NCI-H2081 treated with DMSO at 0.1 percent for 48 hours (cell line): ENCODE results near the gene ZNF511.

Source experiments
- DNase-seq: peaks from one replicate; lab custom pipeline; 2025; lab: John Stamatoyannopoulos, UW

The ZNF511 gene

DNA sequence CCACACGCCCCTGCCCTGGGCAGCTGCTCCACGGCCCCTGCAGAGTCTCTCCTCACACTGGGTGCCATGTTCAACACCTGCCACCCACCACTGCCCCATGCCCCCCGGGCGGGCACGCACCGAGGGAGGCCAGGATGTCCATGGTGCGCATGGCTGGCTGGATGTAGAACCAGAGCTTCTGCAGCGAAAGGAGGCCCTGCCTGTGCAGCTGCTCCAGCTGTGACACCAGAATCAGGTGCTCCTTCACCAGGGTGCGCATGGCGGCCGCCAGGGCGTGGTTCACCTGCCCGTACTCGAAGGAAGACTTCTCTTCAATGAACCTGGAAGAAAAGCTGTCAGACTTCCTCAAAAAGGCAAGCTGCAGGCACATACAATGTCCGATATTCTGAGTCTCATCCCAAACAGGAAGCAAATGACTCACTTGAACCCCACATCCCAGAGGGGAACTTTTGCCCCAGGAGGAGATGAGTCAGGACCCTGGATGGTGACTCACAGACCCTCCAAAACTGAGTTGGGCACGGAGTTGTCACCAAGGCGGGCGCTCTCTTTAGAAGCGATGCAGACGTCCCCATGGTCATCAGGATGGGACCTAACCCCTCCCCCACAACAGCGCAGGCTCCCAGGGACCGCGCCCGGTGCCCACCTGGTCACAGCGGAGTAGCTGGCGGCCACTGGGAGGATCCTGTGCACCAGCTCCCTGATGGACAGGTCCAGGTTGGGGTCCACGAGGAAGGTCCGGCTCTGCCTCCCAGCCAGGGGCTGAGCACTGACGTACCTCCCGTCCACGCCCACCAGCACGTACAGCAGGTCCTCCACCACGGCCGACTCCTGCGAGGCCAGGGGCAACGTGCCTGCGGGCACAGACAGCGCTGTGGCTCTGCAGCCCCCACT lies 15.6 kb upstream of the ZNF511 start:
- DNase-seq: no peak

DNA sequence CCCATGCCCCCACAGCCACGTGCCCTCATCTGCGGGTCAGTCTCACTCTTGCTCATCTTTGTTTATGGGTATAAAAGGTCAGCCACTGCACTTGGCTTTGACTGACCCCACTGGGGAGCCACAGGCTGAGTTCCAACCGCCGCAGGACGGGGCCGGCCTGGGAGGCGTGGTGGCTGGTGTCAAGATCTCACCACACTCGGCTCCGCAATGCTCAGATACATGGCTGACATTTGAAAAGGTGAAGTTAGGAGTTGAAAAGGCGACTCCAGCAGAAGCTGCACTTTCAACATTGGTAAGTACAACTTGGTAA lies 14.9 kb upstream of the ZNF511 start:
- DNase-seq: no peak

DNA sequence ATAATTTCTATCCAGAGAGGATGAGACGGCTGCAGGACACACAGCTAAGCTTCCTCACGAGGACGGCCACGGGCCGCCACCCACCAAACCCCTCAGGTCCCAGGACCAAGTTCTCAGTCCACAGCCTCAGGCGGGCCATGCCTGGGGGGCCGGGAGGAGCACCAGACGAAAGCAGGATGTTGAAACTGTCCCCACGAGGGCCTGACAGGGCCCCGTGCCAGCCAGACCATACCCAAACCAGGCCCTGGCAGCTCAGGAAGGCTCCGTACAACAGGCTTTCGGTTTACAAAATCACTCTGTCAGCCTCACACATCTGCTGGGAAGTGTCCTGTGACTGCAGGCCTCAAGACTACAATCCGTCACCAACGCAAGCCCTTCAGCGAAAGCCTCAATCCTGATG lies 14.5 kb upstream of the ZNF511 start:
- no peak for DNase-seq

DNA sequence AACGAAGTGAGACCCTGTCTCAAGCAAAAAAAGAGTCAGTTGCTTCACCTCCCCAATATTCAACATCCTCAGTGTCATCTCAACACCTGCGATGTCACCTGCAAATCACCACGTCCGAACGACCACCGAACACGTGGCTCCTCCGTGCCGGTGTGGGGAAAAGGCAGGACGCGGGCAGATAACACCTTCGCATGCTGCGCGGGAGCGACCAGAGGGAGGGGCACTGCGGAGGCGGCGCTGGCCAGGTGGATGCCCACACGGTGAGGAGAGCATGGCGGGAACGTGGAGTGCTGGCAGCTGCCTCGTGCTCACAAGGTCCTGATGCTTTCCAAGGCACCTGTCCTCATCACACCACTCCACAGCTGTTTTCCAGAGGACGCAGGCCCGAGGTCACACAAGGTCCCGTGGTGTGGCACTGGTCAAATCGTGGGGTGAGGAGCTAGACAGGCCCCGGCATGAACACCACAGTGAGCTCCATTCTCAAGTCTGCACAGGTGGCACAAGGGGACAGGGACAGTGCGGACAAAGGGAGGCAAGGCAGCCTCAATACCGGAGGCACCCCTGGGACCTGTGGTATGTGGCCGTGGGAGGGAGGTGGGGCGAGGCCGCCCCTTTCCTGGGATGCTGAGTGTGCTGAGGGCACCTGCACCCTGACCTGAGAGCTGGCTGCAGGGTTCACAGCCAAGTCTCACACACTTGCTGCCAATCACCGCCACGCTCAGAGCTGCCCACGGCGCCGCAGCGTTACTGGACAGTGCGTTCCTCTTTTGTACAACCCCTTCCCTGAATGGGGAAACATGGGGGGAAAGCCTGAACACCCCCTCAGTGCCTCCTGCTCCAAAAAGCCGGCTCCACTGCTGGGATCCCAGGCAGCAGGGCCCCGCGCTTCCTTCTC lies 13.0 kb upstream of the ZNF511 start:
- no peak for DNase-seq

DNA sequence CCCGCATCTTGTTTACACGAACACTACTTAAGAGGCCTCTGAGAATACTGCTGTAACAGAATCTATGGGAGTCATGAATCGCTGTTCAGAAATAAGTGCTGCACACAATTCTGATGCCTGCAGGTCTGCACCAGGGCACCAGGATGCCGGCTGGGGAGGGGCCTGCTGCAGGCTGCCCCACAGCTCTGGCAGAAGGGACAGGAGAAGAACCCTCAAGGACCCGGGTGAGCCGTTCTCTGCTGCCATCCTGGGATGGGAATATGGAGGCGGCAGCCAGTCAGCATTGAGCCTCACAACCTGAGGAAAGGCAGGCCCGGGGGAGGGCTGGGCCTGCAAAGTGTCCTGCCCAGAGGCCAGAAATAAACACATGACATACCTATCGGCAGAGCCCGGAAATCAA lies 11.2 kb upstream of the ZNF511 start:
- no peak for DNase-seq

DNA sequence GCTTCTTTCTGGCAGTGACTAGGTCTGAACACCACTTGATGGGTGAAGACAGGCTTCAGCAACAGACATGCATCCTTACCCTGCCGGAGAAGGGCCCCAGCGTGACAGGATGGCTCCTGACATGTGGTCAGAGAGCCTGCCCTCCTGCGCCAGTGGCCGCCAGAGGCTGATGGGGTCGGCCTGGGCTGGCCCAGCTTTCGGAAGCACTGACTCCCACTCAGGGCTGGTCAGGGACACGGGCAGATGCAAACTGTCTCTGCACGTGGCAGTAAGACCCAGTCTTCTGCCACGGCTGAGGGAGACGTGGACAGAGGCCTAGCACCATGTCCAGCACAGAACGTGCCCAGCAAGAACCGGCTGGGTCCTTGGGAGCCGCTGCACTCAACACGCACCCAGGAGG lies 10.2 kb upstream of the ZNF511 start:
- DNase-seq: no peak

DNA sequence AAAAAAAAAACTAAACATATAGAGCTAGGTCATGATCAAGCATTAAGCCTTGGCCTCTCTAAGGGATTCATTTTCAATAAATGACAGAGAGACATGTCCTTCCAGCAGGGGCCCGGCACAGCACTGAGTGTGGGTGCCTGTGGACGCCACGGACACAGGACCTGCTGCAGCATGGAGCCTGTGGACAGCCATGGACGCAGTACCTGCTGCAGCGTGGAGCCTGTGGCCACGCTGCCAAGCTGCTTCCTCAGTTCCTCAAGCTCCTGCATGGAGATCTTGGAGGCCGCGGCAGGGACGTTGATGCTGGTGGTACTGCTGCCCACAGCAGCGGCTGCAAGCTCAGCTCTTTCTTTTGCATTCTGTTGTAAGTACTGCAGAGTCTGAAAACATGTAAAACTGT lies 9.5 kb upstream of the ZNF511 start:
- DNase-seq: no peak

DNA sequence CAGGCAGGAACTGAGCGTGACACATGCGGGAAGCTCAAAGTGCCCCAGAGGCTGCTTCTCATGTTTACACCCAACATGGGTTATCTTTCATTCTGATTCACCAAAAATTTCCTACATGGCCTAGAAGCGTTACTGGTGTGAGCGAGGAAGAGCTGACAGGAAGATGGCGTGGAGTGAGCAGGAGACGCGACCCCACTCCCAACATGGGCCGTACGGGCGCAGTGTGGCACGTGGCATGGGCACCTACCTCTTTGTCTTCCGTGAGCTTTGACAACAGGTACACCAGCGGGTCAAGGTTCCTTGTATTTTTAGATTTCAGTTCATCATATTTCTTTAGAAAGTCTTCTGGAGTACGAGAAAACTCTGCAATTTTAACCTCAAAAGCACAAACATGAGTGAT lies 9.0 kb upstream of the ZNF511 start:
- DNase-seq: no peak

DNA sequence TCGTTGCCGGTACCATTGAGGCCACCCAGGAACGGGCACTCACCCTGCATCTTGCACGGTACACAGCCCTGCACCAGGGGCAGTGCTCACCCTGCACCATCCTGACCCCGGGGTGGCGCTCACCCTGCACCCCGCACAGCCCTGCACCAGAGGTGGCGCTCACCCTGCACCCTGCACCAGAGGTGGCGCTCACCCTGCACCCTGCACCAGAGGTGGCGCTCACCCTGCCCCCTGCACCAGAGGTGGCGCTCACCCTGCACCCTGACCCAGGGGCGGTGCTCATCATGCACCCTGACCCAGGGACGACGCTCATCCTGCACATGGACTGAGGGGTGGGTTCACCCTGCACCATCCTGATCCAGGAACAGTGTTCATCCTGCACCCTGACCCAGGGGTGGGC lies 6.5 kb upstream of the ZNF511 start:
- no peak for DNase-seq

DNA sequence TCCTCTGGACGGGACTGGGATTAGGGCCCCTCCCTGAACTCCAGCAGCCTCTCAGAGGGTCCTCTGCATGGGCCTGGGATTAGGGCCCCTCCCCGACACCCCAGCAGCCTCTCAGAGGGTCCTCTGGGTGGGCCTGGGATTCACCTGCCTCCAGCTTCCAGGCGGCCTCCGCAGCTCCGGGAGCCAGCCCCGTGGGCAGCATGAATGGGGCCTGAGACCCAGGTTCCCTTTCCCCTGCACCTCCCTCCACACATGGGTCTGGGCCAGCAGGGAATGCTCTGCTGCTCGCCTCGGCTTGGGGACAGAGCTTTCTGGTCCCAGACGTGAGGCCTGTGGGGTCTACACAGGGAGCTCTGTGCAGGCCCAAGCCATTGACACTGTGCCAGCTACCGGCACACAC lies 5.5 kb upstream of the ZNF511 start:
- no peak for DNase-seq

DNA sequence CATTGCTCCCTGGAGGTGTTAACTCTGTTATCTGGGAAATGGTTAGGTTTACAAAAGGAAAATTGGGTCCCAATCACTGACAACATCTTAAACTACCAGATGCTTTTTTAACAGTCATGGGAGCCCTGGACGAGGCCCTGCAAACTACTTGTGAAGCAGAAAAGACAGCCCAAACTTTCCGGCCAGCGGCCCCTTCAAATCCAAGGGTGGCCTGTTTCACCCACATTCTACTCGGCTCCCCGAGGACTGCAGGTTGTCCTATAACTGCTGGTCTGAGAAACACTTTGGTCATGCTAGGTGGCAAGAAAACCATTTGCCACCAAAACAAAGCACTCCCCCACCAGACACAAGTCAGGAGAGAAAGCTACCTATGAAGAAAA lies 2.6 kb upstream of the ZNF511 start:
- DNase-seq: no peak

DNA sequence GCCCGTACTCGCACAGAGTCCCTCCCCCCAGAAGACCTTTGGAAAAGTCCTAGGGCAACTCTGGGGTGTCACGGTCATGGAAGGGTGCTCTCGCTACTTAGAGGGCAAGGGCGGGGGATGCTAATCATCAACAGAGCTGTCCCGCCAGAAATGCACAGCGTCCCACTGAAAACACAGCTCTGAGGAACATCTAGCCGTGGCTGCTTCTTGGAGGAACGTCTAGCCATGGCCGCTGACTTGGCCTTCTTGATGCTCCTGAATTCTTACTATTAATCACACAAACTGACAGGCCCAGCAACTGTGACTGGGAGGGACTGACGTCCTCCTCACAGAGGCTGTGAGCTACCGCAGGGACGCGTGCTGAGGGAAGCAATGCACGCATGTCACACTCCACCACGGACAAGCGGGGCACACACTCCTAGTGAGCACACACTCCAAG lies 1.8 kb upstream of the ZNF511 start:
- DNase-seq: no peak

DNA sequence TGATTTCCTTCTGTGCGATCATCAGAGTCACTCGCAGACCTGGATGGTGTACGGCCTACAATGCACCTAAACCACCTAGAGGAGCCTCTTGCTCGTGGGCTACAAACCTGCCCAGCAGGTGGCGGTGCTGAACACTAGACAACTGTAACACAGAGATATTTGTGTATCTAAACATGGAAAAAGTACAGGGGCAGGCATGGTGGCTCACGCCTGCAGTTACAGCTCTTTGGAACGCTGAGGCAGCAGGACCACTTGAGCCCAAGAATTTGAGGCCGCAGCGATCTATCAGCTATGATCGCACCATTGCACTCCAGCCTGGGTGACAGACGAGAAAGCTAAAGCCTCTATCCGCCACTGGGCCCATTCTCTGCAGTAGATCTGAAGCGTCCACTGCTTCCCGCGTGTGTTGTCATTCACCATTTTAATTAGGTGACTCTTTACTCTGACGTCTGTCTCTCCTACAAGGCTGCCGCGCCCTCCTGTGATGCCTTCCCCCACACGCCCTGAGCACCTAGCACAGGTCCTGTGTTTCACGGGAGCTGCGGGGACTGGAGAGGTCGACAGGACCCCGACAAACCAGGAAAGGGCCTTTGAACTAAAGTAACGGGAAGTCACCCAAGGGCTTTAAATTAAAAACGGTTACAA lies 816 bp upstream of the ZNF511 start:
- peak; percentile 2 for DNase-seq

DNA sequence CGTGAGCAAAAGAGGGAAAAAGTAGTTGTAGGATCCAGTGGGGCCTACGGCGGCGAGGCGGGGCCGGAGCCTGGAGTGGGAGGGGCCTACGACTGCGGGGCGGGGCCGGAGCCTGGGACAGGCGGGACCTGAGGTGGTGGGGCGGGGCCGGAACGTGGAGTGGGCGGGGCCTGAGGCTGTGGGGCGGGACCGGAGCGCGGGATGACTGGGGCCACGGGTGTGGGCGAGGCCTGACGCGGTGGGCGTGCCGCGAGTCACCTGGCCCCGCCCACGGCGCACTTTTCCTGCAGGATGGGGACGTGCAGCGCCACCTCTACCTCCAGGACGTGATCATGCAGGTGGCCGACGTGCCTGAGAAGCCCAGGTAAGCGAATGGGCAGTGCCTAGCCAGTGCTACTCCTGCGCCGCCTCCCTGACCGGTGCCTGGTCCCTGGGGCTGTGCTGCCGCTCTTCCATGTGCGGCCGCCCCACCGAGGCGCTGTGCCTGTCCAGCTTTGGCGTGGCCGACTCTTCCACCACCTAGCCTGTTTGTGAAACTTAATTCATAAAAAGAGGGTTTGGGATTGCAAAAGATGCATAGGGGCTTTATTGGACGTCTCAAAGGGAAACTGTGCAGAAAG lies 496 bp downstream of the ZNF511 start:
- peak; percentile 50 for DNase-seq

DNA sequence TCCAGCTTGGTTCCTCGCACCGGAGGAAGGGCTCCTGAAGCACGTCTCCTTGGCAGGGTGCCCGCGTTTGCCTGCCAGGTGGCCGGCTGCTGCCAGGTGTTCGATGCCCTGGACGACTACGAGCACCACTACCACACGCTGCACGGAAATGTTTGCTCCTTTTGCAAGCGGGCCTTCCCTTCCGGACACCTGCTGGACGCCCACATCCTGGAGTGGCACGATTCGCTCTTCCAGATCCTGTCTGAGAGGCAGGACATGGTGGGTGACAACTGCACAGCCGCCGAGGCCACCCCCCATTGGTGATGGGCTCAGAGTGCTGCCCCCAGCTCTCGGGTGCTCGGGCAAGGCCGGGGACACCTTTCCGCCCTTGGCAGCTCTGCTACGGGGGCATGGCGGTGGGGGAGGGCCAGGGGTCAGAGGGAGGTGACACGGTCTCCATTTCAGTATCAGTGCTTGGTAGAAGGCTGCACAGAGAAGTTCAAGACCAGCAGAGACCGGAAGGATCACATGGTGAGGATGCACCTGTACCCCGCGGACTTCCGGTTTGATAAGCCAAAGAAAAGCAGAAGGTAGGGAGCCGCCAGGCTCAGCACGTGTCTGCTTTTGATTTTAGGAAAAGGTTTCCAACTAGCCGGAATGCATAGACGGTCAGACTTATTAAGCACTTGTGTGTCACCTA lies 1.1 kb downstream of the ZNF511 start:
- DNase-seq: peak; percentile 23

DNA sequence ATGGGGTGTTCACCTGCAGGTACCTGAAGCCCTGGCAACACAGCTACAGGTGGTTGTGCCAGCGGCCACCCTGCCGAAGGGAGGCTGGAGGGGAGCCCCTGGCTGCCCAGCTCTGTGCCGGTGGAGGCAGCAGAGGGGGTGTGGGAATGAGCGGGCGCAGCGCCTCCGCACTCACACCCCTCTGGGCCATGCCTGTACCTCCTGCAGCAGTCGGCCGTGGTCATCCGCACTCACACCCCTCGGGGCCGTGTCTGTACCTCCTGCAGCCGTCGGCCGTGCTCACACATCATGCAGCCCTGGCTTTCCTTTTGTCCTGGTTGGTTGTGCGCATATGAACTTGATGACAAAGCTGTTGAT lies 1.7 kb downstream of the ZNF511 start:
- DNase-seq: no peak

DNA sequence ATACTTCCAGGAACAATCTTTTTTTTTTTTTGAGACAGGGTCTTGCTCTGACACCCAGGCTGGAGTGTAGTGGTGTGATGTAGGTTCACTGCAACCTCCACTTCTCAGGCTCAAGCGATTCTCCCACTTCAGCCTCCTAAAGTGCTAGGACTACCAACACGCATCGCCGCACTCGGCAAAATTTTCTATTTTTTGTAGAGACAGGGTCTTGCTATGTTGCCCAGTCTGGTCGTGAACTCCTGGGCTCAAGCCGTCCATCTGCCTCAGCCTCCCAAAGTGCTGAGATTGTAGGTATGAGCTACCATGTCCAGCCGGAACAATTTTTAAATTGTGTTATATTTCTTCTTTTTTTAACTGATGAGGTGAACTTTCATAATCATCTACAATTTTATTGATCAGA lies 2.1 kb downstream of the ZNF511 start:
- DNase-seq: no peak

DNA sequence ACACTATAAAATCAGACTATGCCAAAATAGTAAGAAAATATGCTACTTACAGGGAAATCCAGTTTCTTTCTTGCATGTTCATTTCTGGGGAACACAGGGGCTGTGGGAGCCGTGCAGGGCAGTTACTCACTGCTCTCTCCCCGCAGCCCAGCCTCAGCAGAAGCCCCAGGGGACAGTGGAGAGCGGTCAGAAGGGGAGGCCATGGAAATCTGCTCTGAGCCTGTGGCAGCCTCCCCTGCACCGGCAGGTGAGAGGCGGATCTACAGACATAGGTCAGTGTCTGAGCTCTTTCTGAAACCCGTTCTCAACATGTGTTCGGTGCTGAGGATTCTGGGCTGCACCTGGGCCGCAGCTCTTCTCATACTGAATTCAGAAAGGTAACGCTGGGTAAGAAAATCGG lies 2.9 kb downstream of the ZNF511 start:
- no peak for DNase-seq

DNA sequence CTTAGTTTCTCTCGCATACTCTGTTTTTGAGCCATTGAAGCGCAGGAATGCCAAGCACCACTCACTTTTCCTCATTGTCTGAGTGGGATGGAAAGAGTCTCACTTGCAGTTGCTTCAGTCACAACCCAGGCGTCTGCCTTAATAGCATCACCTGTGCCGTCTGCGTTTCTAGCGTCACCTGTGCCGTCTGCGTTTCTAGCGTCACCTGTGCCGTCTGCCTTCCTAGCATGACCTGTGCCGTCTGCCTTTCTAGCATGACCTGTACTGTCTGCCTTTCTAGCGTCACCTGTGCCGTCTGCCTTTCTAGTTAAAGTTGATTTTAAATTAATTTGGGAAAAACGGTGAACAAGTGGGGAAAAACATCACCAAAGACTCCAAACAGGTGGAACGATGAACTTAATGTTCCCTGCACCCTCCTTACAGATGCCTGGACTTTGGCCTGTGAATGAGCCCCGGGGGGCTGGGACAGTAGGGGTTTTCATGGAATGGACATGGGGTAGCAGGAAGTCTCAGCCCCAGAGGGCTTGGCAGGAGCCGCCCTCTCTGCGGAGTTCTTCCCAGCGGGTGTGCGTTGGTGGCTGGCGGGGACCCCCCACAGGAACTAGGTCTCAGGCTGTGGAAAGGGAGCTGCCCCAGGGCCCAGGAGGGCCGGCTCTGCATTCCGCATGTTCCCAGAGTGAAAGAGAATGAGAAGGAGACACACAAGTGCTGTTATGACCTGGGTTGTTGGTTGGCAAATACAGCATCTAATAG lies 3.5 kb downstream of the ZNF511 start:
- no peak for DNase-seq

DNA sequence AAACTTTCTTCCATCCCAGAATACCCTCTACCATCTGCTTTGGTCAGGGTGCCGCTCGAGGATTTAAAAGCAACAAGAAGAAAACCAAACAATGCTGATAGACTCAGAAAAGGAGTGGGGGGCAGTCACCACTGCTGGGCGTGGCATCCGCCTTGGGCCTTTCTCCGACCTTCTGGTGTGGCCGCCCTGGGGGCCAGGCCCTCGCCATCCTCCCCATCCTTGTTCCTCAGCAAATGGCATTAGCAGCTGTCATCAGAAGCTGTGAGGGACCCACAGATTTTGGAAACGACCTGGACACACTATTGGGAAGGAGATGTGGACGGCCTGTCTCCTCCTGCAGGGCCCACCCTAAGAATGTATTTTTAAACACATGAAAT lies 4.0 kb downstream of the ZNF511 start:
- no peak for DNase-seq

DNA sequence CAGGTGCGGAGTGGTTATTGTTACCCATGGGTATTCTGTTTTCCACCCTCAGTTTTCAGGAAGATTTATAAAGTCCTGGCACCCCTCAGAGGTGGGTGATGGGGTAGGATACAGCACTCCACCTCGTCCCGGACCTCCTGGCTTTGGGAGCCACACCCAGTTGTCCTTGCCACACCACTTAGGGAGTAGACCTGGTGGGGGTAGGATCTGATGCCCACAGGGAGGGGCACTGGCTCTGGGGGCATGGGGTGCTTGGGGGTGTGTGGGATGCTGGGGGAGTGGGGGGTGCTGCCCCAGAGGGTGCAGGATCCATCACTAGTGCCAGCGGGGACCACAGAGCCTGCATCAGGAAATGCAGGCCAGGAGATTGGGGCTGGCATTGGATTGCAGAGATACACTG lies 4.5 kb downstream of the ZNF511 start:
- DNase-seq: no peak
